Measurements from ENCODE around the gene ARHGEF7.

GRCh38 chr13:111139873-111140561 is 24.9 kb downstream of the ARHGEF7 start:
- TF ChIP-seq POLR2A (IDR thresholded peaks at IDR 0.05; ENCODE audit: borderline replicate concordance, extremely low read depth, insufficient read depth, insufficient read length) (no peak), CTCF (IDR thresholded peaks at IDR 0.05 in 2 of 3, conservative IDR thresholded peaks at IDR 0.05 in 1 of 3; ENCODE audit: borderline replicate concordance in 1 of 3, insufficient read depth in 1 of 3, low read depth in 2 of 3, low read length in 2 of 3) (no peak), JUND (IDR thresholded peaks at IDR 0.05) (no peak), RAD21 (IDR thresholded peaks at IDR 0.05; ENCODE audit: low read depth) (no peak), FOSL1 (IDR thresholded peaks at IDR 0.05; ENCODE audit: low read depth) (no peak), EZH2 (IDR thresholded peaks at IDR 0.05) (no peak), SP1 (IDR thresholded peaks at IDR 0.05; ENCODE audit: low read depth) (no peak), ZFX (IDR thresholded peaks at IDR 0.05) (no peak), ZNF274 (IDR thresholded peaks at IDR 0.05; ENCODE audit: low read depth, low read length) (no peak), YY1 (IDR thresholded peaks at IDR 0.05; ENCODE audit: extremely low read depth, insufficient replicate concordance, low read depth, low read length) (no peak), ZBTB33 (IDR thresholded peaks at IDR 0.05; ENCODE audit: extremely low read depth, insufficient replicate concordance, low read length) (no peak), POLR2AphosphoS5 (IDR thresholded peaks at IDR 0.05; ENCODE audit: low read depth, low read length) (no peak)
